Cortex of kidney (tissue), 1 donor: ENCODE results near the gene NUPR2.
A peak's percentile ranks its signal among the peaks of the same experiment; 100 is the strongest.
"Not testable (repeated sequence)": the region's sequence is repeated elsewhere in the genome, so short reads cannot be mapped to it uniquely, and the experiment has no call there.

ENCODE experiments used
- DNase-seq: peaks from one replicate; lab custom pipeline; 2025; lab: John Stamatoyannopoulos, UW

Gene NUPR2, protein sequence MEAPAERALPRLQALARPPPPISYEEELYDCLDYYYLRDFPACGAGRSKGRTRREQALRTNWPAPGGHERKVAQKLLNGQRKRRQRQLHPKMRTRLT

DNA sequence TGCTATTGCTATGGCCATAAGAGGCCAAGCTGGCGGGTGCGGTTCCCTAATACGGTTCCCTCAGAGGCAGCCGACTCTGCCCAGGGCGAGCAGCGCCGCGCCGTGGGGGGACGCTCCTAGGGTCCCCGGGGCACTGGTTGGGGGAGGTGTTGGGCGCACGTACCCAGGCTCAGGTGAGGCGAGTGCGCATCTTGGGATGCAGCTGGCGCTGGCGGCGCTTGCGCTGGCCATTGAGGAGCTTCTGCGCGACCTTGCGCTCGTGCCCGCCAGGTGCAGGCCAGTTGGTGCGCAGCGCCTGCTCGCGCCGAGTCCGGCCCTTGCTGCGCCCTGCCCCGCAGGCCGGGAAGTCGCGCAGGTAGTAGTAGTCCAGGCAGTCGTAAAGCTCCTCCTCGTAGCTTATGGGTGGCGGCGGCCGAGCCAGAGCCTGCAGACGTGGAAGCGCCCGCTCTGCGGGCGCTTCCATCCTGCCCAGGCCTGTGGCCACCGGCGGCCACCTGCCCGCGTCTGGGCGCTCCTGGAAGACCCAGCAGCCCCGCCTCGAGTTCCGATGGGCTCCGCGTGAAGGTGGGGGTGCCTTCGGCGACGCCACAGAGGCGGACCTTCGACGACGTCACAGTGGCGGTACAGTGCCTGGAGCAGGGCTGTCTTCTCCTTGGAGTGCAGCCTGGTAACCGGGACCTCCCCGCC, at the start of gene NUPR2:
TSS of gene NUPR2 (minus strand) at position 566 of the 687 bp plus-strand sequence. CDS start at position 463, 103 bp downstream.
- no peak for DNase-seq

DNA sequence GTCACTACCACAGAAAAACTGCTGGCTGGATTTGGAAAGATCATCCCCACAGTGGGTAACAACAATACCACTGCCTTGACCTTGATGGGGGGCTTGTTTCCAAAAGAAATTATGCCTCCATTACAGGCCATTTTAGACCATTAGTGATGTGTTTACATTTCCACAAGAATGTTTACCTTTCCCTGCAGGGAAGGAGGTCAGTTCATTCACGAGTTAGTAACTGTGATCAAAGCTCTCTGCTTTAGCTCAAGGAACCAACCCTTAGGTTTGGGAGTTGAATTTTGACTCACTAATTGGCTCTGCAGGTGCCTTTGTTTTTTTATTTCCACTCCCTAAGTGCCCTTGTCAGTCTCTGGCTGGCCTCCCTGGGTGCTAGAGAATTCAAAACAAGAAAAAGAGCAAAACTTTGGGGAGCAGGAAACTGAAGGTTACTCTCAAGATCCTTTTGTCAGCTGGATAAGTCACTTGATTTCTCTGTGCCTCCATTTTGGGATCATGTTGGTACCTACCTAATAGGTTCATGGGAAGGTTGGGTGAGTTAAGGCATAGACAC, 41.1 kb upstream of the NUPR2 start:
- no peak for DNase-seq

DNA sequence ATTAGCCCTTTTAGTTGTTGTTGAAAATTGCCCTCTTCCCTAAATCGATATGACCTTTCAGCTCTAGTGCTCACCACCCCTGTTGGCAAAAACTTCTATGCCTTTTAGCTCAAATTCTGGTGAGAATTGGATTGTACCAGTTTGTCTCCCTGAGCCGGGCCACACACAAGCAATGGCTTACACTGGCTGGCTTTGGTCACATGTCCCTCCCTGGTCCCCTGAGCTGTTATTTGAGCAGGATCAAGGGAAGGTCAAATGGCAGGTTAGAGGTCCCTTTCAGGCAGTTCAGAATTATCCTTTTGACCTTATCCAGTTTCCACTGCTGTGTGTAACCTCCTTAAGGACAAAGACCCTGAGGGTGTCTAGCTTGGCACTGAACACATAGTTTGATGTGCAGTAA, 14.8 kb upstream of the NUPR2 start:
- not testable (repeated sequence) for DNase-seq

DNA sequence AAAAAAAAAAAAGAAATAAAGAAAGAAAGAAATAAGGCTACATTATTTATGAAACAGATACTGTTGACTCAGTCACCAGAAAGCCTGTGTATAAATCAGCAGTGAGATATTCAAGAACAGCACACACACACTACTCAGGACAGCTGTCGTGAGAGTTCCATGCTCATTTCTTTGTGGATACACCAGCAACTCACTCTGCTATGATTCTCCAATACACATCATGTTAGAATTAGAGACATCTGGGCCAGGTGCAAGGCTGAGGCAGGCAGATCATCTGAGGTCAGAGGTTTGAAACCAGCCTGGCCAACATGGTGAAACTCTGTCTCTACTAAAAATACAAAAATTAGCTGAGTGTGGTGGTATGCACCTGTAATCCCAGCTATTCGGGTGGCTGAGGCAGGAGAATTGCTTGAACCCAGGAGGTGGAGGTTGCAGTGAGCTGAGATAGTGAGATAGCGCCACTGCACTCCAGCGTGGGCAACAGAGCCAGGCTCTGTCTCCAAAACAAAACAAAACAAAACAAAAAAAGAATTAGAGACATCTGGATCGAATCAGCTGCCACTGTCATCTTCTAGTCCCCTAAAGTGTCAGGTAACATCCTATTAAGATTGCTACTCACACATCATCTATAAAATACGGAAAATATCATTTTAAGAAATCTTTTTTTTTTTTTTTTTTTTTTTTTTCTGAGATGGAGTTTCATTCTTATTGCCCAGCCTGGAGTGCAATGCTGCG, 11.2 kb upstream of the NUPR2 start:
- no peak for DNase-seq

DNA sequence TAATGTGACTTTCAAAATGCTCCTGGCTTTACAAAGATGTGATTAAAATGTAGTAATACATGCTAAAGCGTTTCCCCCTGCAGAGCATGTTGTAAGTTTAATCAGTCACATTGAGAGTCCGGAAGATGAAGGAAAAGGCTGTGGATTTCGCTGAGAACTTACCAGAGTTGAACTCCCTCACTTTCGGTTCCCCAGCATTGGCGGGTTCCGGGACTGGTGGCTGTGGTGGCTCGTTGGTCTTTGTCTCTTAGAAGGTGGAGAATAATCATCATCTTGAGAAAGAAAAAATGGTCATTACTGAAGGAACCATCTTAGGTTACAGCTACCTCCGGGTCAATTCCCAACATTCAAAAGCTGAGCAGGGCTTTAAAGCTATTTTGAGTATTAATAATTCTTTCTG, 9.6 kb upstream of the NUPR2 start:
- no peak for DNase-seq

DNA sequence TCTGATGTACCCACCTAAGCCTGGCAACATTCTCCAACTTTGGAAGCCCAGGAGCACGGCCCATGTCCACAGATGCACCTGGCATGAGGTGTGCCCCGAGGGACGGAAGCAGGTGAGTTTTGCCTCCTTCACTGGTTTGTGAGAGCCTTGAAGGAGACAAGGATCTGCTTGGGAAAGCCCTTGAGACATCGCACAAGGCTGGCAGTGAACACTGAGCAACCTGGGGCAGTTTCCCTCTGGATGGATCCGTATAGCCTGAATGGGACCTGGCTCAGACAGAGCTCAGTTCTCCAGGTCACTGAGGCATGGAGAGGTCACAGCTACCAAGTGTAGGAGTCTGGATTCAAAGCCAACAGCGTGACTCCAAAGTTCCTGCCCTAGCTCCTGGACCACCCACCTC, 8.8 kb upstream of the NUPR2 start:
- DNase-seq: no peak

DNA sequence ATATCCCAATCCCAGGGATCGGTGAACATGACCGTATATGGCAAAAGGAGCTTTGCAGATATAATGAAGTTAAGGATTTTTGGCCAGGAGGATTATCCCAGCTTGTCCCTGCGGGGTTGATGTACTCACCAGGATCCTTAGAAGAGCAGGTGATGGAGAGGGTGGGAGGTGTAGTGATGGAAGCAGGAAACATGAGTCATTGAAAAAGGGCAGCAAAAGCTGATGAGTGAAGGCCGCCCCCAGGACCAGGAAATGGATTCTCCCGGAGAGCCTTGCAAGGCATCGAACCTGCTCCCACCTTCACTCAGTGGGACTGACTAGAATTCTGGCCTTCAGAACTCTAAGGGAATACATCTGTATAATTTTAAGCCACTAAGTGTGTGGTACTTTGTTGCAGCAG, 5.2 kb upstream of the NUPR2 start:
- DNase-seq: no peak

DNA sequence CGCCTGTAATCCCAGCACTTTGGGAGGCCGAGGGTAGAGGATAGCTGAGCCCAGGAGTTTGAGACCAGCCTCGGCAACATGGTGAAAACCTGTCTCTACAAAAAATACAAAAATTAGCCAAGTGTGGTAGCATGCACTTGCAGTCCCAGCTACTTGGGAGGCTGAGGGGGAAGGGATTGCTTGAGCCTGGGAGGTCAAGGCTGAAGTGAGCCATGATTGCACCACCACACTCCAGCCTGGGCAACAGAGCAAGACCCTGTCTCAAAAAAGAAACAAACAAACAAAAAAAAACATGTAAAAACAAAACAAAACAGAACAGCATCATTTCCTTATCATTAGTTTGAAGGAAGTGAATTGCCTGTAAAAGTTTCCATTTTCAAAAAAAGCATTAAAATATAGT, 4.0 kb downstream of the NUPR2 start:
- DNase-seq: not testable (repeated sequence)

DNA sequence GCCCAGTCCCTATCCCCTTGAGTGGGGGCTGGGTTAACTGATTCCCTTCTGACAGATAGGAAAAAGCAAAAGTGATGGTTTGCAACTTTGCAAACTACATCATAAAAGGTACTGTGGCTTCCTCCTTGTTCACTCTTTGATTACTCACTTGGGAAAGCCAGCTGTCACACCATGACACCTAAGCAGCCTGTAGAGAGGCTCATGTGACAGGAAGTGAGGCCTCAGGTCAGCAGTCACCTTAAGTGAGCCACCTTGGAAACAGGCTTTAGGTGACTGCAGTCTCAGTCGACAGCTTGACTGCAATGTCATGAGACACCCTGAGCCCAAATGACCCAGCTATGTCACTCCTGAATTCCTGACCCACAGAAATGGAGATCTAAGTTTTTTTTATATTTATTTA, 5.6 kb downstream of the NUPR2 start:
- DNase-seq: no peak

DNA sequence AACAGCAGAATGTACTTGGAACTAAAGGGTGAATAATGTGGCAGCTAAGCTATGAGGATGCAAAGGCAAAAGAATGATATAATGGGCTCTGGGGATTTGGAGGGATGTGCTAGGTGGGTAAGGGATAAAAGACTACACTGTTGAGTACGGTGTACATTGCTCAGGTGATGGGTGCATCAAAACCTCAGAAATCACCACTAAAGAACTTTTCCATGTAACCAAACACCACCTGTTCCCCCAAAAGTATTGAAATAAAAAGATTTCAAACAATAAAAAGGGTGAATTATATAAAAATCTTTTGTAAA, 8.3 kb downstream of the NUPR2 start:
- DNase-seq: no peak

DNA sequence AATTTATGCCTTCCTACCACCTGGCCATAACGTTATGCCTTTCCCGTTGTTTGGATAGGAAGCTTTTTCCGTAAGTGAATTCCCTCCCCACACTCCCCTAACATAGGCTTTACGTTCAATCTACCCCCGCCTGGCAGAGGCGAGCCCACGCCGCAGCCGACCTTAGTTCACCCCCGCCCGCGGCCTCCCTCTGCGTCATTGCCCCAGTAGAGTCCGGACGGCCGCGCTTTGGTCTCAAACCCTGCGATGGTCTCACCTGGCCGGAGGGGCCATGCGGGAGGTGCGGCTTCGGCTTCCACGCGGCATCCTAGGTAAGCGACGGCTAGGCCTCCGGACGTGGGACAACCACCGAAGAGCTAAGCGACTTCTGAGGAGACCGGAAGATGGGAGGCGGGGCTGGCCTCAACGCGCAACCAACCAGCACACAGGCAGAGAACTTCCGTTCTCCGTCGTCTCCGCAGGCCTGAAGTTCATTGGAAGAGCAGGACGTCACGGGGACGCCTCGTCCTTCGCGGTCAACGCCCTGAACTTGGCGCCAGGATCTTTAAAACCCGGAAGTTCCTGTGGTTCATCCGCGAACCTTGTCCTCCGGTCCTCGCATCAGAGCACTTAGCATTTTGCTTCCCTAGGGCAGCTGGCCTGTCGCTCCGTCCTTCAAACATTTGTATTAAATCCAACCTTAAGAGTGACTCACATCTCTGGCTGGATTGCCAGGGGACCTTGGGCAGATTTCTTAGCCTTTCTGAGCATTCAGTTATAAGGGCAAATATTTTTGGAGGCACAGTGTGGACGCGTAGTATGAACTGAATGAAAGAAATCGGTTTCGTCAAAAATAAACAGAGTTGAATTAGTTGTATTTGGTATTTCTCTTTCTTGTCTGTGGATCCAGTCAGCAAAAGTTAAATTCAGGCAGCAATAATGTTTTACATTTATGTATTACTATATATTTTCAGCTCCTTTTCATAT, 9.8 kb downstream of the NUPR2 start, which contains the start of gene CHCHD2:
TSS of gene CHCHD2 (minus strand) at position 369 of the 966 bp plus-strand sequence. CDS start at position 306, 63 bp downstream.
- DNase-seq: peak; percentile 67

DNA sequence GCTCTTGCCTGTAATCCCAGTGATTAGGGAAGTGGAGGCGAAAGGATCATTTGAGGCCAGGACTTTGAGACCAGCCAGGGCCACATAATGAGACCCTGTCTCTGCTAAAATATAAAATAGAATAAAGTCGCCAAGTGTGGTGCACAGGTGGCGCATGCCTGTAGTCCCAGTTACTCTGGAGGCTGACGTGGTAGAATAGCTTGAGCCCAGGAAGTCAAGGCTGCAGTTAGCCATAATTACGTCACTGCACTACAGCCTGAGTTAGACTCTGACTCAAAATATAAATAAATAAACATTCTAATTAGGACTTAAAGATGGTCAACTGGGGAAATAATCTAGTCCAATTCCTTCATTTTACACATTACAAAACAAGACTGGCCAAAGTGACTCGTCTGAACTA, 10.7 kb downstream of the NUPR2 start:
- no peak for DNase-seq

DNA sequence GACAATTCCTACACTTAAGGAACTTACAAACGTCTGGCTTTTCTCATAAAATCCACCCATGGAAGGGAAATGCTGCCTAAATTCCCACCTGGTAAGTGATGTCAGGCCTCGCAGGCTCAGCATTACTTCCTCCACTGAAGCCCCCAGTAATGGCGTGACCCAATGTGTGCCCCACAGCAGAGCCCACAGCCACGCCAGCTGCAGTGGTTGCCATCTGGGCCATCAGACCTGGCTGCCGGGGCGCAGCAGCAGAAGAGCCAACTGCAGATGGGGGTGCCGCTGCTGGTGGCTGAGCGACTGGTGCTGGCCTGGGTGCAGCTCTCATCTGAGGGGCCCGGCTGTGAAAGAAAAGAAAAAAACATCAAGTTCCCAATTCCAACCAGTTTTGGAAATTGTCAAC, 12.1 kb downstream of the NUPR2 start:
- DNase-seq: not testable (repeated sequence)

DNA sequence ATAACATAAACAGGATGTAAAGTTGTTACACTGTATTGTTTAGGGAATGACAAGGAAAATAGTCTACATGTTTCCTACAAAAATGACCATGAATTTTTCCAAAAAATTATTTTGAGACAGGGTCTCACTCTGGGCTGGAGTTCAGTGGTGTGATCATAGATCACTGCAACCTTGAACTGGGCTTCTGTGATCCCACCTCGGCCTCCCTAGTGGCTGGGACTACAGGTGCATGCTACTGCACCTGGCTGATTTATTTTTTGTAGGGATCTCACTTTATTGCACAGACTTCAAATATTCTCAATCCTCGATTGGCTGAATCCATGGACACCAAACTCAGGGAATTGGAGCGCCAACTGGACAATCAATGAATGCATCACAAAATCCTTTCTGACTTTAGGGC, 16.6 kb downstream of the NUPR2 start:
- no peak for DNase-seq

DNA sequence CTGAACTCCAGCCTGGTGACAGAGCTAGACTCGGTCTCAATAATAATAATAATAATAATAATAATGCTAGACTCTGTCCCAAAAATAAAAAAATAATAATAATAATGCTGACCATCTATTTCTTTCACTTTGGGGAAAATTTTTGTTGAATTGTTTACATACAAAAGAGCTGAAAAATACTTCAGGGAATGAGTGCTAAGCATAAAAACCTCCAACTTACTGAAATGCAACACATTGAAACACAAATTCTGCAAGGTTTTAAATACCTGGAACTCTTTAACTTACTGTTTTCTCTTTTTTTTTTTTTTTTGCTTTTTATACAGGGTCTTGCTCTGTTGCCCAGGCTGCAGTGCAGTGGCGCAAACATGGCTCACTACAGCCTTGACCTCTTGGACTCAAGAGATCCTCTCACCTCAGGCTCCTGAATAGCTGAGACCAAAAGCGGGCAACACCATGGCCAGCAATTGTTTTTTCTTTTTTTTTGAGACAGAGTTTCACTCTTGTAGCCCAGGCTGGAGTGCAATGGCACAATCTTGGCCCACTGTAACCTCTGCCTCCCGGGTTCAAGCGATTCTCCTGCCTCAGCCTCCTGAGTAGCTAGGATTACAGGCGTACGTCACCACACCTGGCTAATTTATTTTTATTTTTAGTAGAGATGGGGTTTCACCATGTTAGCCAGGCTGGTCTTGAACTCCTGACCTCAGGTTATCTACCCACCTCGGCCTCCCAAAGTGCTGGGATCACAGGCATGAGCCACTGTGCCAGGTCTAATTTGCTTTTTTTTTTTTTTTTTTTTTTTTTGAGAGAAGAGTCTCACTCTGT, 17.8 kb downstream of the NUPR2 start:
- DNase-seq: not testable (repeated sequence)

DNA sequence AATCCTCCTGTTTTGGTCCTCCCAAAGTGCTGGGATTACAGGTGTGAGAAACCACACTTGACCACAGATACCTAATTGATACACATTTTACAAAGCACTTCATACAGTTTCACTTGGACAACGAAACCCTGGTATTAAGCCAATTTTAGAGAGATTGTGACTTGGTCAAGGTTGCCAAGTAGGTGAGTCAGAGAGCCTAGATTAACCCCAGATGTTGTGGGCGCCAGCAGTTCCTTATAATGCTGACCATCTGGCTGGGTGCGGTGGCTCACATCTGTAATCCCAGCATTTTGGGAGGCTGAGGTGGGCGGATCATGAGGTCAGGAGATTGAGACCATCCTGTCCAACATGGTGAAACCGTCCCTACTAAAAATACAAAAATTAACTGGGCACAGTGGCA, 18.5 kb downstream of the NUPR2 start:
- DNase-seq: no peak

DNA sequence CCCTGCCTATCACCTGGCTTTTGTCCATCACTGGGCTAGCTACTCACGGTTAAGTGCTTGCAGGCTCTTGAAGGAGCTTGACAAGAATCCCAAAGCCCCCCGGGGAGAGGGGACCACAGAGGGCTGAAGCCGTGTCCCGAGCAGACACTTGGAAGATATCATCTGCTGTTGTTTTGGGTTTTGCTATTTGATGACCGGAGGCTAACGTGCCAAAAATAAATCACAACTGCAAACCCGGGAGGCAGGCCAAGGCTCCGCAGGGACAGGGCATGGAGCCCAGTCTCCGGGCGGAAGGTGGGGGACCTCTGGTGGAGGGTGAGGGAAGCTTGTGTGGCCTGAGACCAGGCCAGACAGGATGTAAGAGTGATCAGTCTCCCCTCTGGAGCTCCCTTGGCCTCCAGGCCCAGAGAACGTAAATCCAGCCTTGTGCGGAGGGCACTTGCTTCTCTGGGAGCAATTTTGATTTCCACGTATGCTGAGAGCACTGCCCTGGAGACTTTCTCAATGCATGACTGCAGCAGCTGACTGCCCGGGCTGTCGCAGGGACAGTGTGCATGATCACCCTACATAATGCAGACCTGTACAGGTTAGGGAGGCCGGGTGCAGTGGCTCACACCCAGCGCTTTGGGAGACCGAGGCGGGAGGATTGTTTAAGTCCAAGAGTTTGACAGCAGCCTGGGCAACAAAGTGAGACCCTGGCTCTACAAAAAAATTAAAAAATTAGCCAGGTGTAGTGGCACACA, 23.3 kb downstream of the NUPR2 start, which contains the start of gene PHKG1:
TSS of gene PHKG1 (minus strand) at position 164 of the 743 bp plus-strand sequence. CDS start 4,011 bp downstream, outside the sequence.
- no peak for DNase-seq

DNA sequence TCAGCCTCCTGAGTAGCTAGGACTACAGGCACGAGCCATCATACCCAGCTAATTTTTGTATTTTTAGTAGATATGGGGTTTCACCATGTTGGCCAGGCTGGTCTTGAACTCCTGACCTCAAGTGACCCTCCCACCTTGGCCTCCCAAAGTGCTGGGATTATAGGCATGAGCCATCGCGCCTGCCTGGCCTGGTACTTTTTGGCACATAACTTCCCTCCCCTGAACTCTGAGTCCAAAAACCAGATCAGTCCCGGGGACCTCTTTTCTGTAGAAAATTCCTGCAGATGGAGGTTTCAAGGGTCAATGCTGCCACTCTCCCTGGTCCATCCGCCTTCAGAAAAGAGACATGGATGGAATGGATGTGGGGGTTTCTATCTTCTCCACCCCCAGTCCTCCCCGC, 23.8 kb downstream of the NUPR2 start:
- not testable (repeated sequence) for DNase-seq

DNA sequence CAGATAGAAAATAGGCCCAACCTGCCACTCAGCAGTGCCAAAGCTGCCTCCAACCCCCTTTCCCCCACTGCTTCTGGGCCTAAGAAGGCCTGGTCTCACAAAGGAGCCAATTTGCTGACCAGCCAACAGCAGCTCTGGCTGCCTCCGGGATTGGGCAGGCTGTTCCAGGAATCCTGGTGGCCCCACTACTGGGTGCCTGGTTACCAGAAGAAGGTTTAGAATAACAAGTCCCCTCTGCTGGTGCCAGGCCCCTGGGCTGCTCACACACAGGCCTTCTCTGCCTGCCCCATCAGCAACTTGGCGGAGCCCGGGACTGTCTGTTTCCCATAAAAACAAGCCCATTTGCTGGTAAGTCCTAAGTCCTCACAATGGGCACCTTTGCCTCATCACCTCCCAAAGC, 24.6 kb downstream of the NUPR2 start:
- no peak for DNase-seq

DNA sequence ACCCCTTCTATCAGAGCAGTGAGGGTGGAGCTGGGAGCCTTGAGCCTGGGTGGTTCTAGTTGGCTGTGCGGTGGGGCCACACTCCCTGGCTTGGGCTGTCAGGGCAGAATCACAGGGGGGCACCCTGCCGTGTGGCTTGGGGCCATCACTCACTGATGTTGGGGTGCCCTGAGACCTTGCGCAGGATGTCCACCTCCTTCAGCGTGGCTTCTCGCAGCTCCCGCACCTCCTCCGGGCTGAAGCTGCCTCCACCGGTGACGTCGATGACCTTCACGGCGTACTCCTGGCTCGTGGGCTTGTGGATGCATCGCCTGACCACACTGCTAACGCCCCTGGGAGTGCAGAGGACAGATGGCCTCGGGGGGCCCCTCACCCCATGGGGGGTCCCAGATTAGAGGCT, 28.8 kb downstream of the NUPR2 start:
- no peak for DNase-seq
